HepG2 (cell line): Measurements from ENCODE around the gene HMG20B. TPM values are rescaled to one million over a fixed set of nuclear protein-coding genes. Genes with fewer than 3 reads are reported as not detected.

ENCODE experiments used
- AGO1 ChIP-seq: fragments of 200-400 bp; formaldehyde crosslinking; IDR thresholded peaks from 2 replicates; pipeline ENCODE4 v1.6.1; 2017; ENCODE audit warnings: mild to moderate bottlenecking, low read depth, low read length, moderate library complexity; ENCODE audit not compliant: poor library complexity, severe bottlenecking
- ATF7-NPFF ChIP-seq: sonication (generic); formaldehyde crosslinking; IDR thresholded peaks from 2 replicates; pipeline ENCODE4 v1.8.1; 2023; ENCODE audit warnings: mild to moderate bottlenecking, low read depth, missing genetic modification reagents, moderate library complexity
- EED ChIP-seq: sonication (generic); formaldehyde crosslinking; IDR thresholded peaks from 2 replicates; pipeline ENCODE4 v1.5.0; 2020; ENCODE audit warnings: mild to moderate bottlenecking, missing genetic modification reagents
- GLI4 ChIP-seq: sonication (generic); formaldehyde crosslinking; IDR thresholded peaks from 2 replicates; pipeline ENCODE4 v1.5.1; 2020; ENCODE audit warnings: missing genetic modification reagents, mild to moderate bottlenecking, moderate library complexity, borderline replicate concordance
- NPAS2 ChIP-seq: sonication (generic); formaldehyde crosslinking; IDR thresholded peaks from 2 replicates; pipeline ENCODE4 v1.8.0; 2022; ENCODE audit warnings: mild to moderate bottlenecking, missing genetic modification reagents, borderline replicate concordance
- RORA ChIP-seq: sonication (generic); formaldehyde crosslinking; IDR thresholded peaks from 2 replicates; pipeline ENCODE4 v1.5.0; 2020; ENCODE audit warnings: mild to moderate bottlenecking, missing genetic modification reagents, moderate library complexity
- SMAD9 ChIP-seq: sonication (generic); formaldehyde crosslinking; IDR thresholded peaks from 2 replicates; pipeline ENCODE4 v1.5.1; 2020; ENCODE audit warnings: mild to moderate bottlenecking, missing genetic modification reagents
- TBL1XR1 ChIP-seq: fragments of 150-350 bp; IDR thresholded peaks from 2 replicates; pipeline ENCODE4 v1.6.1; 2014; ENCODE audit warnings: borderline replicate concordance, low read length; ENCODE audit not compliant: partially characterized antibody
- ZNF230 ChIP-seq: sonication (generic); formaldehyde crosslinking; IDR thresholded peaks from 2 replicates; pipeline ENCODE4 v1.4.0; 2020; ENCODE audit warnings: mild to moderate bottlenecking, missing genetic modification reagents
- ZSCAN22 ChIP-seq: sonication (generic); formaldehyde crosslinking; IDR thresholded peaks from 2 replicates; pipeline ENCODE4 v1.4.0; 2020; ENCODE audit warnings: mild to moderate bottlenecking, missing genetic modification reagents
- polyA plus RNA-seq, 8 experiments: library from polyadenylated mRNA; depleted of rRNA in 3 of 8; stranded (reverse) in 7 of 8; unstranded in 1 of 8; fragments of >200 nt; fragmentation: Illumina TruSeq in 4 of 8; extraction: Trizol in 4 of 8; gene quantifications; 2 replicates each; pipeline versions ENCODE4 v1.2.1 to v1.2.3, GENCODE V29; 2011 to 2016; ENCODE audit warnings: low read depth in 4 of 8, missing spikeins in 1 of 8, mixed read lengths in 1 of 8; ENCODE audit not compliant: insufficient read depth in 1 of 8
- total RNA-seq, 5 experiments: library from RNA; depleted of rRNA; stranded (reverse); fragments of >200 nt; fragmentation: Illumina TruSeq; extraction: Trizol; gene quantifications; 2 replicates each; pipeline ENCODE4 v1.2.3, GENCODE V29; 2016; ENCODE audit warnings: low read depth in 1 of 5
- TF ChIP-seq, protein P1 (sequence below): sonication (generic); formaldehyde crosslinking; IDR thresholded peaks from 2 replicates; pipeline ENCODE4 v1.4.0; 2020; ENCODE audit warnings: mild to moderate bottlenecking, missing genetic modification reagents
- TF ChIP-seq, protein P2 (sequence below): sonication (generic); formaldehyde crosslinking; IDR thresholded peaks from 2 replicates; pipeline ENCODE4 v1.4.0; 2020; ENCODE audit warnings: low read depth, missing genetic modification reagents
- TF ChIP-seq, protein P3 (sequence below): sonication (generic); formaldehyde crosslinking; IDR thresholded peaks from 2 replicates; pipeline ENCODE4 v1.5.0; 2020; ENCODE audit warnings: mild to moderate bottlenecking, missing genetic modification reagents

The HMG20B gene
- total and polyA plus RNA-seq, 2 of the 13 experiments (the other 11 are each of a cell fraction or from before 2014, with no cell fraction given): 23.9 to 29.2 TPM

DNA sequence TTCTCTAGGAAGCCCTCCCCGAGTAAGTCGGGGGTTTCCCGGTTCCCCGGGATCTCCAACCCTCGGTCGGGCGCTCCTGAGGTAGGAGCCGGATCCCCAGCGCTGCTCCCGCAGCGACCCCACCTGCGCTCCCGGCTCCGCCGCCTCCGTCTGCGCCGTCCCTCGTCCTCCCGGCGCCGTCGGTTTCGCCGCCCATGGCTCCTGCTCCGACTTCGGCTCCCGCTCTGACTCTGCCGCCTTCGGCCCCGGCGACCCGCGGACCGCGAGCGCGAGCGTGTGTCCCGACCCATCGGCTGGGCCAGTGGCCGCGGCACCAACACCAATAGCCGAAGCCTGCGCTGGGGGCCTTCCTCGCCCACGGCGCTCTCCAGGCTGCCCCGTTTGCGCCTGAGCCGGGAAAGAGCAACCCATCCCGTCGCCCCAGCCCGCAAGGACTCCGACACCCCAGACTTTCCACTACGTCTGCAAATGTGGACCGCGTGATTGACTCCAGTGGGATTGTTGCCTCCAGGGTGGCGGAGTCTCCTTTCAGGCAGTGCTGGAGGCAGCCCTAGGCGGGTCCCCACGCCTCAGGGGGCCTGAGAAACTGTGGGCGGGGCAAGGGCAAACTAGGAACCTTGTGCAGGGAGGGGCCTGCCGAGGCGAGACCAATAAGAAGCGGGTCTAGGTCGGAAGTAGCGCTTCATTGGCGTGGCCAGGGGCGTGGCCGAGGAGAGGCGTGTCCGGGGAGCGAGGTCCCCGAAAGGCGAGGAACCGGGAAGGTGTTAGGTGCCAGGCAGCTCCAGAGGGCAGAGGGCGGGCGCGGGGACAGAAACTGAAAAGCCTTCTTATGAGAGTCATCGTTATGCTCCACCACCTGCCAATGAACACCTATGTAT lies 54.0 kb downstream of the HMG20B start, which contains the start of gene CACTIN (continued):
- TF ChIP-seq, protein P1, sequence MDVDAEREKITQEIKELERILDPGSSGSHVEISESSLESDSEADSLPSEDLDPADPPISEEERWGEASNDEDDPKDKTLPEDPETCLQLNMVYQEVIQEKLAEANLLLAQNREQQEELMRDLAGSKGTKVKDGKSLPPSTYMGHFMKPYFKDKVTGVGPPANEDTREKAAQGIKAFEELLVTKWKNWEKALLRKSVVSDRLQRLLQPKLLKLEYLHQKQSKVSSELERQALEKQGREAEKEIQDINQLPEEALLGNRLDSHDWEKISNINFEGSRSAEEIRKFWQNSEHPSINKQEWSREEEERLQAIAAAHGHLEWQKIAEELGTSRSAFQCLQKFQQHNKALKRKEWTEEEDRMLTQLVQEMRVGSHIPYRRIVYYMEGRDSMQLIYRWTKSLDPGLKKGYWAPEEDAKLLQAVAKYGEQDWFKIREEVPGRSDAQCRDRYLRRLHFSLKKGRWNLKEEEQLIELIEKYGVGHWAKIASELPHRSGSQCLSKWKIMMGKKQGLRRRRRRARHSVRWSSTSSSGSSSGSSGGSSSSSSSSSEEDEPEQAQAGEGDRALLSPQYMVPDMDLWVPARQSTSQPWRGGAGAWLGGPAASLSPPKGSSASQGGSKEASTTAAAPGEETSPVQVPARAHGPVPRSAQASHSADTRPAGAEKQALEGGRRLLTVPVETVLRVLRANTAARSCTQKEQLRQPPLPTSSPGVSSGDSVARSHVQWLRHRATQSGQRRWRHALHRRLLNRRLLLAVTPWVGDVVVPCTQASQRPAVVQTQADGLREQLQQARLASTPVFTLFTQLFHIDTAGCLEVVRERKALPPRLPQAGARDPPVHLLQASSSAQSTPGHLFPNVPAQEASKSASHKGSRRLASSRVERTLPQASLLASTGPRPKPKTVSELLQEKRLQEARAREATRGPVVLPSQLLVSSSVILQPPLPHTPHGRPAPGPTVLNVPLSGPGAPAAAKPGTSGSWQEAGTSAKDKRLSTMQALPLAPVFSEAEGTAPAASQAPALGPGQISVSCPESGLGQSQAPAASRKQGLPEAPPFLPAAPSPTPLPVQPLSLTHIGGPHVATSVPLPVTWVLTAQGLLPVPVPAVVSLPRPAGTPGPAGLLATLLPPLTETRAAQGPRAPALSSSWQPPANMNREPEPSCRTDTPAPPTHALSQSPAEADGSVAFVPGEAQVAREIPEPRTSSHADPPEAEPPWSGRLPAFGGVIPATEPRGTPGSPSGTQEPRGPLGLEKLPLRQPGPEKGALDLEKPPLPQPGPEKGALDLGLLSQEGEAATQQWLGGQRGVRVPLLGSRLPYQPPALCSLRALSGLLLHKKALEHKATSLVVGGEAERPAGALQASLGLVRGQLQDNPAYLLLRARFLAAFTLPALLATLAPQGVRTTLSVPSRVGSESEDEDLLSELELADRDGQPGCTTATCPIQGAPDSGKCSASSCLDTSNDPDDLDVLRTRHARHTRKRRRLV: no peak
- TF ChIP-seq AGO1 (peak; percentile 56), SMAD9 (CRISPR knock-in tag) (no peak), ATF7-NPFF (CRISPR knock-in tag) (no peak), ZSCAN22 (CRISPR knock-in tag) (no peak), ZNF230 (CRISPR knock-in tag) (0 out of 2 replicates have a peak, but pooled peaks have one; percentile 34), TBL1XR1 (peak; percentile 73), EED (CRISPR knock-in tag) (peak; percentile 84), NPAS2 (CRISPR knock-in tag) (no peak), GLI4 (CRISPR knock-in tag) (no peak), RORA (no peak)
- TF ChIP-seq, protein P2, sequence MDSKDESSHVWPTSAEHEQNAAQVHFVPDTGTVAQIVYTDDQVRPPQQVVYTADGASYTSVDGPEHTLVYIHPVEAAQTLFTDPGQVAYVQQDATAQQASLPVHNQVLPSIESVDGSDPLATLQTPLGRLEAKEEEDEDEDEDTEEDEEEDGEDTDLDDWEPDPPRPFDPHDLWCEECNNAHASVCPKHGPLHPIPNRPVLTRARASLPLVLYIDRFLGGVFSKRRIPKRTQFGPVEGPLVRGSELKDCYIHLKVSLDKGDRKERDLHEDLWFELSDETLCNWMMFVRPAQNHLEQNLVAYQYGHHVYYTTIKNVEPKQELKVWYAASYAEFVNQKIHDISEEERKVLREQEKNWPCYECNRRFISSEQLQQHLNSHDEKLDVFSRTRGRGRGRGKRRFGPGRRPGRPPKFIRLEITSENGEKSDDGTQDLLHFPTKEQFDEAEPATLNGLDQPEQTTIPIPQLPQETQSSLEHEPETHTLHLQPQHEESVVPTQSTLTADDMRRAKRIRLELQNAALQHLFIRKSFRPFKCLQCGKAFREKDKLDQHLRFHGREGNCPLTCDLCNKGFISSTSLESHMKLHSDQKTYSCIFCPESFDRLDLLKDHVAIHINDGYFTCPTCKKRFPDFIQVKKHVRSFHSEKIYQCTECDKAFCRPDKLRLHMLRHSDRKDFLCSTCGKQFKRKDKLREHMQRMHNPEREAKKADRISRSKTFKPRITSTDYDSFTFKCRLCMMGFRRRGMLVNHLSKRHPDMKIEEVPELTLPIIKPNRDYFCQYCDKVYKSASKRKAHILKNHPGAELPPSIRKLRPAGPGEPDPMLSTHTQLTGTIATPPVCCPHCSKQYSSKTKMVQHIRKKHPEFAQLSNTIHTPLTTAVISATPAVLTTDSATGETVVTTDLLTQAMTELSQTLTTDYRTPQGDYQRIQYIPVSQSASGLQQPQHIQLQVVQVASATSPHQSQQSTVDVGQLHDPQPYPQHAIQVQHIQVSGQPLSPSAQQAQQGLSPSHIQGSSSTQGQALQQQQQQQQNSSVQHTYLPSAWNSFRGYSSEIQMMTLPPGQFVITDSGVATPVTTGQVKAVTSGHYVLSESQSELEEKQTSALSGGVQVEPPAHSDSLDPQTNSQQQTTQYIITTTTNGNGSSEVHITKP (CRISPR knock-in tag): peak; percentile 31; the same call in 1 of the 2 replicates
- TF ChIP-seq, protein P3, sequence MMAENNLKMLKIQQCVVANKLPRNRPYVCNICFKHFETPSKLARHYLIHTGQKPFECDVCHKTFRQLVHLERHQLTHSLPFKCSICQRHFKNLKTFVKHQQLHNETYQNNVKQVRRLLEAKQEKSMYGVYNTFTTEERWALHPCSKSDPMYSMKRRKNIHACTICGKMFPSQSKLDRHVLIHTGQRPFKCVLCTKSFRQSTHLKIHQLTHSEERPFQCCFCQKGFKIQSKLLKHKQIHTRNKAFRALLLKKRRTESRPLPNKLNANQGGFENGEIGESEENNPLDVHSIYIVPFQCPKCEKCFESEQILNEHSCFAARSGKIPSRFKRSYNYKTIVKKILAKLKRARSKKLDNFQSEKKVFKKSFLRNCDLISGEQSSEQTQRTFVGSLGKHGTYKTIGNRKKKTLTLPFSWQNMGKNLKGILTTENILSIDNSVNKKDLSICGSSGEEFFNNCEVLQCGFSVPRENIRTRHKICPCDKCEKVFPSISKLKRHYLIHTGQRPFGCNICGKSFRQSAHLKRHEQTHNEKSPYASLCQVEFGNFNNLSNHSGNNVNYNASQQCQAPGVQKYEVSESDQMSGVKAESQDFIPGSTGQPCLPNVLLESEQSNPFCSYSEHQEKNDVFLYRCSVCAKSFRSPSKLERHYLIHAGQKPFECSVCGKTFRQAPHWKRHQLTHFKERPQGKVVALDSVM (CRISPR knock-in tag): peak; percentile 53
